Measurements from ENCODE around the gene NDUFA7.

DNA sequence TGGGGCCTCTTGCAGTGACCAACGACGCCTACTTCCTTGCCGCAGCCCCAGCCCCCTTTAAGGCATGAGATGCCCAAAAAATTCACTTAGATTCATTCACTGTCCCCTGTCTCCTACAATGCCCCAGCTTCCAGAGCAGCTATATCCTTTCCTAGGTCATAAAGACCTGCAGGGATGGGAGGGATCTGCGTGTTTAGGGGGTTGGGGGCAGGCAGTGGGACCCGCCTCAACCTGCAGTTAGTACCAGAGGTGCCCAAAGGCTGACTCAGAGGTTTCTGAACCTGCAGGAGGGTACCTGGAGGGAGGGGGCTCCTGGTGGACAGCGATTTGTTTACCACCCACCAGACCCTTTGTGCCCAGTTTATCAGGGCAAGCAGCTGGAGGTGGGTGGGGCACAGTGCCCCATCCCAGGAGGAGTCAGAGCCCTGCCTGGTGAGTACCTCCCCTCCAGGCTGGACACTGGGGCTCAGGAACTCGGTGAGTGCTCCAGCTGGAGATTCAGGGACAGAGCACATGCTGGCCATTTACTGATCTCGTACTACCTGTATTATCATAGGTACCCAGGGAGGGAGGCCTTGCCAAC lies 10.2 kb upstream of the NDUFA7 start:
- TF ChIP-seq, protein P1, sequence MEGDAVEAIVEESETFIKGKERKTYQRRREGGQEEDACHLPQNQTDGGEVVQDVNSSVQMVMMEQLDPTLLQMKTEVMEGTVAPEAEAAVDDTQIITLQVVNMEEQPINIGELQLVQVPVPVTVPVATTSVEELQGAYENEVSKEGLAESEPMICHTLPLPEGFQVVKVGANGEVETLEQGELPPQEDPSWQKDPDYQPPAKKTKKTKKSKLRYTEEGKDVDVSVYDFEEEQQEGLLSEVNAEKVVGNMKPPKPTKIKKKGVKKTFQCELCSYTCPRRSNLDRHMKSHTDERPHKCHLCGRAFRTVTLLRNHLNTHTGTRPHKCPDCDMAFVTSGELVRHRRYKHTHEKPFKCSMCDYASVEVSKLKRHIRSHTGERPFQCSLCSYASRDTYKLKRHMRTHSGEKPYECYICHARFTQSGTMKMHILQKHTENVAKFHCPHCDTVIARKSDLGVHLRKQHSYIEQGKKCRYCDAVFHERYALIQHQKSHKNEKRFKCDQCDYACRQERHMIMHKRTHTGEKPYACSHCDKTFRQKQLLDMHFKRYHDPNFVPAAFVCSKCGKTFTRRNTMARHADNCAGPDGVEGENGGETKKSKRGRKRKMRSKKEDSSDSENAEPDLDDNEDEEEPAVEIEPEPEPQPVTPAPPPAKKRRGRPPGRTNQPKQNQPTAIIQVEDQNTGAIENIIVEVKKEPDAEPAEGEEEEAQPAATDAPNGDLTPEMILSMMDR (IDR thresholded peaks at IDR 0.05; ENCODE audit: insufficient read depth, low read depth, low read length), result no peak
- TF ChIP-seq EZH2 (IDR thresholded peaks at IDR 0.05; ENCODE audit: insufficient read depth, low read length), result no peak
